ENCODE results near the gene UNC80. TPM values are rescaled to one million over a fixed set of nuclear protein-coding genes. Genes with fewer than 3 reads are reported as not detected.

The UNC80 gene
- total RNA-seq, 1 experiment from 2014 or later, result 0.48 TPM

DNA sequence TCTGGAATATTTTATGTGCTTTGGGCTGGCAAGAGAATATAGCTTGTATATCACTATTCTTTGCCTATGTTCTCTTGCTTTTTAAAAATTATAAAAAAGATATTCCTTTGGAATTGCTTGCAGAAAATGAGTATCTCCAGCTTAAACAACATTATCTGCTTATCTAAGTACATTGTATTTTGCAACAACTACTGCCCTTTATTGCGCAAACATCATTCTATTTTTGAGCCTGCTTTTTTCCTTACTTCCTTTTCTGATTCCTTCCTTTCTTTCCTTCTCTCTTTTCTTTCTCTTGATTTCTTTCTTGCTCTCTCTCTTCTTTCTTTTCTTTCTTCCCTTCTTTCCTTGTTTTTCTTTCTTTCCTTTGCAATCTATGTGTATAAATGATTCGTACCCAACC lies 74.0 kb downstream of the UNC80 start:
- H3K4me1 Mint-ChIP-seq, result peaks cover 6% of the 10 kb centered on the region
- H3K27me3 Mint-ChIP-seq (ENCODE audit: low read depth), result no peaks in the 10 kb centered on the region
- H3K27ac Mint-ChIP-seq, result no peak overlapping the region
- no peak for DNase-seq (ENCODE audit: low spot score)
- no peak for TF ChIP-seq ZNF671 (CRISPR knock-in tag; IDR thresholded peaks at IDR 0.05)
- no peak for TF ChIP-seq ZNF512 (CRISPR knock-in tag; IDR thresholded peaks at IDR 0.05; ENCODE audit: borderline replicate concordance)
- TF ChIP-seq FOXP4 (CRISPR knock-in tag; IDR thresholded peaks at IDR 0.05), result no peak
- no peak for TF ChIP-seq PRRX2 (CRISPR knock-in tag; IDR thresholded peaks at IDR 0.05)
- no peak for TF ChIP-seq E2F4 (CRISPR knock-in tag; IDR thresholded peaks at IDR 0.05; ENCODE audit: borderline replicate concordance, low read depth)
- TF ChIP-seq ZNF281 (CRISPR knock-in tag; IDR thresholded peaks at IDR 0.05), result no peak
- no peak for TF ChIP-seq AR (CRISPR knock-in tag; IDR thresholded peaks at IDR 0.05)
- no peak for TF ChIP-seq FOXP1 (CRISPR knock-in tag; IDR thresholded peaks at IDR 0.05; ENCODE audit: borderline replicate concordance)
- TF ChIP-seq ZNF423 (CRISPR knock-in tag; IDR thresholded peaks at IDR 0.05), result no peak
- TF ChIP-seq ZNF219 (CRISPR knock-in tag; IDR thresholded peaks at IDR 0.05; ENCODE audit: borderline replicate concordance), result no peak
- TF ChIP-seq ZNF121 (CRISPR knock-in tag; IDR thresholded peaks at IDR 0.05), result no peak
- TF ChIP-seq EMX1 (CRISPR knock-in tag; IDR thresholded peaks at IDR 0.05), result no peak
- no peak for TF ChIP-seq ZNF396 (CRISPR knock-in tag; IDR thresholded peaks at IDR 0.05; ENCODE audit: borderline replicate concordance)
- no peak for TF ChIP-seq CDX4 (CRISPR knock-in tag; IDR thresholded peaks at IDR 0.05; ENCODE audit: borderline replicate concordance)
- no peak for TF ChIP-seq GABPB1 (CRISPR knock-in tag; IDR thresholded peaks at IDR 0.05)
- TF ChIP-seq ETV6 (CRISPR knock-in tag; IDR thresholded peaks at IDR 0.05), result no peak
- TF ChIP-seq SOX15 (CRISPR knock-in tag; IDR thresholded peaks at IDR 0.05), result no peak
- no peak for TF ChIP-seq HMGA2 (CRISPR knock-in tag; IDR thresholded peaks at IDR 0.05)
- no peak for TF ChIP-seq NFATC4 (CRISPR knock-in tag; IDR thresholded peaks at IDR 0.05)
- CTCF ChIA-PET, result no interaction called here
- ATAC-seq, result no peak
- POLR2A ChIA-PET, result interaction anchor here (0.5 kb wide), 1 partner anchor 15 kb away, joined by 3 read pairs; no protein-coding TSS in a partner anchor
- no peaks in the 10 kb centered on the region for H3K9me3 Mint-ChIP-seq
- no peaks in the 10 kb centered on the region for H3K36me3 Mint-ChIP-seq
- H3K4me3 Mint-ChIP-seq, result no peak overlapping the region

Measured in WTC11 (cell line).